ENCODE measurements around the gene MUC12. TPM values are rescaled to one million over a fixed set of nuclear protein-coding genes. Genes with fewer than 3 reads are reported as not detected.
"Not testable (repeated sequence)": the region's sequence is repeated elsewhere in the genome, so short reads cannot be mapped to it uniquely, and the experiment has no call there.

The MUC12 gene
- total RNA-seq, 1 donor from 2014 or later: 0.72 TPM

DNA sequence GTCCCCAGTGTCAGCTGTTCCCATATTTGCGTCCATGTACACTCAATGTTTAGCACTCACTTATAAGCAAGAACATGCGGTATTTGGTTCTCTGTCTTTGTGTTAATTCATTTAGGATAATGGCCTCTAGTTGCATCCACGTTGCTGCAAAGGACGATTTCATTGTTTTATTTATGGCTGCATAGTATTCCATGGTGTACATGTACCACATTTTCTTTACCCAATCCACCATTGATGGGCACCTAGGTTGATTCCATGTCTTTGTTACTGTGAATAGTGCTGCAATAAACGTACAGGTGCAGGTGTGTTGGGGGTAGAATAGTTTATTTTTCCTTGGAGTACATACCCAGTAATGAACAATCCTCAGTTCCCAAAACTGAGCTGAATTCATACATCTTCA is 91.6 kb downstream of the MUC12 start:
- no peak for DNase-seq (ENCODE audit: low spot score)

DNA sequence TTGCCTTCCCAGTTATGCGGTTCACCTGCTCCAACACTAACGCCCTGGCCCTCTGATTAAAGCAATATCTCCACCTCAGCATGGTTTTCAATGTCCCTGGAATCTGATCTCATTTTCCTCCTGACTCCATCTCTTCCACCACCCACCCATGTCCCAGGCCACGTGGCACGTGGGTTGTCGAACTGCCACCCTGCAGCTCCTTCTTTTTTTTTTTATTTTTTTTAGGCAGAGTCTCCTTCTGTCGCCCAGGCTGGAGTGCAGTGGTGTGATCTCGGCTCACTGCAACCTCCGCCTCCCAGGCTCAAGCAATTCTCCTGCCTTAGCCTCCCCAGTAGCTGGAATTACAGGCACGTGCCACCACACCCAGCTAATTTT is 94.8 kb downstream of the MUC12 start:
- not testable (repeated sequence) for DNase-seq (ENCODE audit: low spot score)

DNA sequence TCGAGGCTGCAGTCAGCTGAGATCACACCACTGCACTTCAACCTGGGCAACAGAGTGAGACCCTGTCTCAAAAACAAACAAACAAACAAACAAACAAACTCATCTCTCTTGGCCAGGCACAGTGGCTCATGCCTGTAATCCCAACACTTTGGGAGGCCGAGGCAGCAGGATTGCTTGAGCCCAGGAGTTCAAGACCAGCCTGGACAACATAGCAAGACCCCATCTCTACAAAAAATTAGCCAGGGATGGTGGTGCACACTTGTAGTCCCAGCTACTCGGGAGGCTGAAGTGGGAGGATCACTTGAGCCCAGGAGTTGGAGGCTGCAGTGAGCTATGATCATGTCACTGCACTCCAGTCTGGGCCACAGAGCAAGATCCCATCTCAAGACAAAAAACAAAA is 95.8 kb downstream of the MUC12 start:
- not testable (repeated sequence) for DNase-seq (ENCODE audit: low spot score)

DNA sequence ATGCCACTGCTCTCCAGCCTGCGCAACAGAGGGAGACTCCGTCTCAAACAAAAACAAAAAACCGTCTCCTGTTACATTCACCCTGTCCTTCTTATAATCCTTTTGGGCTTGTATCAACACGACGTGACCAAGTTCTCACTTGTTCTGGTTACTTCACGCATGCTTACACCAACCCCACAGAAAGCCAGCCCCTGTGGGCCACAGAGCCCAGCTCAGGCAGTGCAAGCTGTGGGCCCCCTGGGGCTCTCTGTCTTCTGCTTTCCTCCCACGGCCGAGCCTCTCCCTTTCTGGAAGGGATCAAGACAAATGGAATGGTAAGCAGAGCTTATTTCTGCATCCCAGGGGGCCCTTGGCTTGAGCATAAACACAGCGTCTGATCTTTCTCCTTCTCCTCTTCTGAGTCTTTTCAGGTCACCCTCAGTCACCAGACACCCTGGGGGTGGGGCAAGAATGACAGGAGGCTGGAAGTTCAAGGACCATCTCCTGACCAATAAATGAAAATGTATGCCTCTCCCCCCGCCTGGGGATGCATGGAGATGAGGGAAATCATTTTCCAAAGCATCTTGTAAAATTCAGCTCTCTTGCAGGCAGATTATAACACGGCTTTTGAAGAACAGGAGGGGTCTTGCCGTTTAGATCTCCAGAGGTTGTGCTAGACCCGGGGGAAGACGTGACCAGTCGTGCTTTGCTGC is 96.9 kb downstream of the MUC12 start:
- DNase-seq (ENCODE audit: low spot score): no peak

DNA sequence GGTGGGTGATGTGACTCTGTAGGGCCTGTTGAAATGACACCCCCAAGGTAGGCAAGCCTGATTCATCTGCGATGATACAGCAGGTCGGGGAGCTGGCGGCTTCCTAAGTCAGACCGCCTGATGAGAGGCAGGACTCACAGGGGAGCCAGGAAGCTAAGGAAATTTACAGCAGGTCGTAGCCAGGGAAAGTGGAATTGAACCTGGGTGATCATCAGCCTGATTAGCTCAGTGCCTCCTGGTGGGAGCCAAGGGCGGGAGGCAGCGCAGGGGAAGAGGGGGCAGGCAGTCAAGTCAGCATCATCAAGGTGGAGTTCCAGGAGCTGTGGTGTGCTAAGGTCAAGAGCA is 97.4 kb downstream of the MUC12 start:
- DNase-seq (ENCODE audit: low spot score): no peak

DNA sequence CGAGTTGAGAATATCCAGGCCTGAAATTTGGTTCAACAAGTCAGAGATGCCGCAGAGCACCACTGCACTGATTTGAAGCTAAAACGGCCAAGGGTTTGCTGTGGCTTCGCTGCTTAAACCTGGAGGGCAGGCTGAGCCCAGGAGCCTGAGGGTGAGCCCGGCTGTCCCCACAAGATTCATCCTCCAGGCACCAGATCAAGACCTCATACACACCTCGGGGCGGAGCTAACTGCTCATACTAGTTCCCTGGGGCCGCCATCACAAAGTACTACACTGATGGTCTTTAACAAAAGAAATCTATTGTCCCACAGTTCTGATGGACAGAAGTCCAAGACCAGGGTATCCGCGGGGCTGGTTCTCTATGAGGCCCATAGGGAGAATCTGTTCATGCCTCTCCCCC is 99.0 kb downstream of the MUC12 start:
- no peak for DNase-seq (ENCODE audit: low spot score)

Other genes with a start within 250 kb of the MUC12 start
- gene EPO, start 249.1 kb upstream of the MUC12 start, total RNA-seq: not detected
- gene ZAN, start 236.0 kb upstream of the MUC12 start, total RNA-seq: not detected
- 165 TPM for gene EPHB4, start 142.0 kb upstream of the MUC12 start, total RNA-seq
- gene SLC12A9, start 116.9 kb upstream of the MUC12 start, total RNA-seq: 76.1 TPM
- gene TRIP6, start 102.2 kb upstream of the MUC12 start, total RNA-seq: 91.0 TPM
- gene SRRT, start 94.5 kb upstream of the MUC12 start, total RNA-seq: 150 TPM
- gene UFSP1, start 79.8 kb upstream of the MUC12 start, total RNA-seq: 3.3 TPM
- 8.4 TPM for gene ACHE, start 73.7 kb upstream of the MUC12 start, total RNA-seq
- 230 TPM for gene MUC3A, start 20.0 kb upstream of the MUC12 start, total RNA-seq
- under 0.01 TPM for gene MUC17, start 50.5 kb downstream of the MUC12 start, total RNA-seq
- 57.7 TPM for gene TRIM56, start 115.9 kb downstream of the MUC12 start, total RNA-seq
- gene SERPINE1, start 157.5 kb downstream of the MUC12 start, total RNA-seq: 6.6 TPM
- 63.9 TPM for gene AP1S1, start 184.9 kb downstream of the MUC12 start, total RNA-seq
- 0.29 TPM for gene VGF, start 196.0 kb downstream of the MUC12 start, total RNA-seq
- gene NAT16, start 210.7 kb downstream of the MUC12 start, total RNA-seq: not detected
- gene MOGAT3, start 231.5 kb downstream of the MUC12 start, total RNA-seq: 0.14 TPM
- 104 TPM for gene PLOD3, start 248.0 kb downstream of the MUC12 start, total RNA-seq
- 92.6 TPM for gene ZNHIT1, start 248.6 kb downstream of the MUC12 start, total RNA-seq

Measured in mucosa of gallbladder (tissue), 1 donor.